Astrocyte of the cerebellum (primary cell): ENCODE measurements around the gene CKAP4.

ENCODE experiments used
- DNase-seq: peaks from one replicate; pipeline ENCODE4 v3.0.0-alpha.2; 2011; ENCODE audit warnings: low read depth
- H3K4me3 ChIP-seq: 2 replicates; pipeline ENCODE4 v1.5.1; 2011; ENCODE audit warnings: mild to moderate bottlenecking, low read depth, low read length, moderate library complexity
- CTCF ChIP-seq: IDR thresholded peaks from 2 replicates; pipeline ENCODE4 v1.5.1; 2012; ENCODE audit warnings: low read length, low read depth, moderate library complexity, mild to moderate bottlenecking; ENCODE audit errors: missing control alignments
- in situ Hi-C: cut with HindIII; loops from 2 replicates; pipeline ENCODE4 v1.10.0; 2017; ENCODE audit warnings: low sequenced_read_pairs

Gene CKAP4

GRCh38 chr12:106267535-106267934 lies 19.7 kb upstream of the CKAP4 start:
- TF ChIP-seq CTCF = no peak
- no peak for DNase-seq
- in situ Hi-C loops = no loop called here
- no peak overlapping the region for H3K4me3 ChIP-seq

GRCh38 chr12:106265116-106265515 lies 17.3 kb upstream of the CKAP4 start:
- in situ Hi-C loops = no loop called here
- no peak for DNase-seq

GRCh38 chr12:106258935-106259334 lies 11.1 kb upstream of the CKAP4 start:
- no peak for DNase-seq
- in situ Hi-C loops = no loop called here
- H3K4me3 ChIP-seq = no peak overlapping the region
- TF ChIP-seq CTCF = no peak

More at GRCh38 chr12:106265116-106265515, 17.3 kb upstream of the CKAP4 start:
- no peak for TF ChIP-seq CTCF
- H3K4me3 ChIP-seq = no peak overlapping the region

GRCh38 chr12:106258226-106258625 lies 10.4 kb upstream of the CKAP4 start:
- TF ChIP-seq CTCF = no peak
- no peak for DNase-seq
- no peak overlapping the region for H3K4me3 ChIP-seq
- in situ Hi-C loops = no loop called here

- no peak for TF ChIP-seq CTCF
- H3K4me3 ChIP-seq = no peak overlapping the region
- DNase-seq = no peak
- in situ Hi-C loops = no loop called here
Measured at GRCh38 chr12:106256524-106256923, 8.7 kb upstream of the CKAP4 start.

GRCh38 chr12:106255952-106256351 lies 8.1 kb upstream of the CKAP4 start:
- in situ Hi-C loops = no loop called here
- DNase-seq = no peak
- no peak for TF ChIP-seq CTCF
- H3K4me3 ChIP-seq = no peak overlapping the region

- no peak for TF ChIP-seq CTCF
- in situ Hi-C loops = no loop called here
- no peak for DNase-seq
- no peak overlapping the region for H3K4me3 ChIP-seq
Measured at GRCh38 chr12:106255493-106255892, 7.7 kb upstream of the CKAP4 start.
